ENCODE measurements around the gene HOGA1.

Gene HOGA1

GRCh38 chr10:97651773-97652172, 67.6 kb downstream of the HOGA1 start:
- FAIRE-seq: no peak

- FAIRE-seq: no peak
Measured at GRCh38 chr10:97656777-97657176, 72.6 kb downstream of the HOGA1 start.

- no peak for FAIRE-seq
Measured at GRCh38 chr10:97659589-97659988, 75.4 kb downstream of the HOGA1 start.
